Mucosa of descending colon (tissue), 3 donors: ENCODE measurements around the gene RBM20. TPM values are rescaled to one million over a fixed set of nuclear protein-coding genes. Genes with fewer than 3 reads are reported as not detected.

ENCODE experiments used
- ATAC-seq: fragments of 200-7000 bp; cut with Tn5 transposase; one replicate; pipeline ENCODE4 v1.9.1; 2020; ENCODE audit warnings: mild to moderate bottlenecking, moderate library complexity
- DNase-seq, 3 donors: peaks; one replicate each; pipeline ENCODE4 v3.0.0-alpha.2; 2020
- H3K36me3 ChIP-seq: fragments of 200-600 bp; one replicate; pipeline ENCODE4 v1.8.0; 2021; ENCODE audit warnings: low read depth, mild to moderate bottlenecking
- H3K4me1 ChIP-seq: fragments of 200-600 bp; one replicate; pipeline ENCODE4 v1.8.0; 2021; ENCODE audit warnings: low read depth, mild to moderate bottlenecking
- H3K4me3 ChIP-seq: fragments of 200-600 bp; one replicate; pipeline ENCODE4 v1.8.0; 2021; ENCODE audit warnings: mild to moderate bottlenecking
- H3K9me3 ChIP-seq: fragments of 200-600 bp; one replicate; pipeline ENCODE4 v1.8.0; 2021; ENCODE audit warnings: mild to moderate bottlenecking
- CTCF ChIP-seq: fragments of 200-600 bp; IDR thresholded peaks from one replicate; pipeline ENCODE4 v1.8.0; 2022; ENCODE audit warnings: antibody characterized with exemption, mild to moderate bottlenecking
- intact Hi-C, 2 donors: fragments of 100-400 bp; cut with DNase I in 1 of 2; cut with micrococcal nuclease in 1 of 2; formaldehyde crosslinking; loops; one replicate each; pipeline versions ENCODE4 v1.11.0 to v1.11.1; 2022; cut with DNase I, micrococcal nuclease
- total RNA-seq, 3 donors: library from RNA; stranded (reverse); fragmentation: NEBNext Ultra II Directional in 2 of 3; extraction: Animal tissue kit (Norgen Biotek cat#: 25700) in 2 of 3; gene quantifications; one replicate each; pipeline versions ENCODE4 v1.2.1 to v1.2.4, GENCODE V29; 2021 to 2023
- donor health status: DM: no; HTN: no; CAD: no; lungs with moderate emphysema.
- donor health status: DM: no; HTN: no; CAD: no.
- donor health status: DM: no; HTN: yes; CAD: no.

RBM20 gene
- total RNA-seq, 3 donors from 2014 or later = 0.46 to 9.7 (median 2.0) TPM

- ATAC-seq (no peak), DNase-seq (no peak)
- intact Hi-C loops = no loop called here
- peaks cover 16% of the 10 kb centered on the region for H3K36me3 ChIP-seq
- H3K4me3 ChIP-seq = no peak overlapping the region
- H3K4me1 ChIP-seq = peaks cover 9% of the 10 kb centered on the region
- no peaks in the 10 kb centered on the region for H3K9me3 ChIP-seq
- TF ChIP-seq CTCF = no peak
These were observed 242.0 kb downstream of the RBM20 start for GRCh38 chr10:110885932-110886674.

- TF ChIP-seq CTCF = no peak
- no peak for ATAC-seq
- intact Hi-C loops = no loop called here
- H3K36me3 ChIP-seq = peaks cover 17% of the 10 kb centered on the region
- DNase-seq = no peak
- H3K9me3 ChIP-seq = no peaks in the 10 kb centered on the region
- no peaks in the 10 kb centered on the region for H3K4me1 ChIP-seq
- H3K4me3 ChIP-seq = no peak overlapping the region
These were observed 243.4 kb downstream of the RBM20 start for GRCh38 chr10:110887560-110887959.

Other genes starting within 250 kb of the RBM20 start
- gene DUSP5, start 146.4 kb upstream of the RBM20 start, total RNA-seq = 10 to 100 TPM; 21.5 to 40.1 (median 23.9) TPM
- gene SMC3, start 76.6 kb upstream of the RBM20 start, total RNA-seq = 10 to 100 TPM; 24.1 to 36.3 (median 27.3) TPM
- 100 to 1,000 TPM; 290 to 605 (median 528) TPM for gene PDCD4, start 227.6 kb downstream of the RBM20 start, total RNA-seq